CD4-positive, alpha-beta T cell (primary cell): Measurements from ENCODE around the gene FAM184A. TPM values are rescaled to one million over a fixed set of nuclear protein-coding genes. Genes with fewer than 3 reads are reported as not detected.

Experiments
- ATAC-seq: fragments of 200-7000 bp; cut with Tn5 transposase; one replicate; pipeline ENCODE4 v1.10.0; 2022; ENCODE audit warnings: mild to moderate bottlenecking; ENCODE audit not compliant: poor library complexity
- CTCF ChIA-PET: fragments of 350-600 bp; sonication (Branson Sonifier 250); formaldehyde crosslinking; loops from one replicate; lab custom pipeline; 2021; ENCODE audit warnings: antibody characterized with exemption, inconsistent platforms; lab: Charles Lee
- POLR2A ChIA-PET: fragments of 350-600 bp; sonication (Branson Sonifier 250); formaldehyde crosslinking; loops from one replicate; lab custom pipeline; 2021; ENCODE audit warnings: antibody characterized with exemption, inconsistent platforms; lab: Charles Lee
- DNase-seq, 14 experiments: peaks; one replicate each; pipeline ENCODE4 v3.0.0-alpha.2; 2013 to 2020; ENCODE audit warnings: mixed read lengths in 2 of 14
- H3K27ac ChIP-seq, 2 donors: one replicate each; pipeline versions ENCODE4 v1.5.1 to v1.7.0; 2013; ENCODE audit warnings: low read length in 2 of 2, low read depth in 1 of 2, mild to moderate bottlenecking in 1 of 2
- H3K27me3 ChIP-seq, 2 experiments: 1 replicate in 1 of 2; 2 replicates in 1 of 2; pipeline versions ENCODE4 v1.6.1 to v1.7.0; 2013; ENCODE audit warnings: low read length in 2 of 2, control low read depth in 1 of 2, mild to moderate bottlenecking in 1 of 2, moderate library complexity in 1 of 2; ENCODE audit not compliant: insufficient read depth in 2 of 2, control insufficient read depth in 1 of 2
- H3K36me3 ChIP-seq: one replicate; pipeline ENCODE4 v1.6.1; 2013; ENCODE audit warnings: low read length, control low read depth; ENCODE audit not compliant: insufficient read depth
- H3K4me1 ChIP-seq: one replicate; pipeline ENCODE4 v1.6.1; 2013; ENCODE audit warnings: low read length, control low read depth; ENCODE audit not compliant: insufficient read depth
- H3K4me3 ChIP-seq: one replicate; pipeline ENCODE4 v1.5.1; 2013; ENCODE audit warnings: mild to moderate bottlenecking, low read length, moderate library complexity
- H3K9me3 ChIP-seq, 2 experiments: 1 replicate in 1 of 2; 2 replicates in 1 of 2; pipeline versions ENCODE4 v1.6.1 to v1.7.0; 2013; ENCODE audit warnings: low read length in 2 of 2, mild to moderate bottlenecking in 2 of 2, control low read depth in 1 of 2, moderate library complexity in 1 of 2; ENCODE audit not compliant: control insufficient read depth in 1 of 2, insufficient read depth in 1 of 2
- H3K27ac Mint-ChIP-seq: one replicate; pipeline ENCODE4 v1.8.0; 2020; ENCODE audit warnings: mixed read lengths
- H3K27me3 Mint-ChIP-seq: one replicate; pipeline ENCODE4 v1.8.0; 2021; ENCODE audit warnings: mixed read lengths
- H3K36me3 Mint-ChIP-seq: one replicate; pipeline ENCODE4 v1.8.0; 2021; ENCODE audit warnings: low read depth, mixed read lengths
- H3K4me1 Mint-ChIP-seq: one replicate; pipeline ENCODE4 v1.8.0; 2021; ENCODE audit warnings: low read depth, mixed read lengths
- H3K4me3 Mint-ChIP-seq: one replicate; pipeline ENCODE4 v1.8.0; 2020; ENCODE audit warnings: mild to moderate bottlenecking, mixed read lengths
- H3K9me3 Mint-ChIP-seq: one replicate; pipeline ENCODE4 v1.8.0; 2020; ENCODE audit warnings: mixed read lengths
- intact Hi-C, 2 experiments: fragments of 100-400 bp; cut with DNase I in 1 of 2; cut with micrococcal nuclease in 1 of 2; formaldehyde crosslinking; loops; one replicate each; pipeline versions ENCODE4 v1.15.1 to v1.9.0; 2023 to 2025; cut with DNase I, micrococcal nuclease
- total RNA-seq, 174 experiments: library from RNA in 2 of 174; stranded (reverse) in 2 of 174; gene quantifications; one replicate each; pipeline ENCODE4 v1.2.3 and lab custom pipeline; 2021 to 2026
- TF ChIP-seq, protein P1 (sequence below): fragments of 200-600 bp; IDR thresholded peaks from one replicate; pipeline ENCODE4 v1.8.0; 2022; ENCODE audit warnings: antibody characterized with exemption, mild to moderate bottlenecking

Gene FAM184A
- total RNA-seq, 2 experiments from 2014 or later, result 2.9 to 3.3 TPM

- H3K9me3 Mint-ChIP-seq, result no peaks in the 10 kb centered on the region
- H3K4me3 ChIP-seq, result no peak overlapping the region
- TF ChIP-seq, protein P1, sequence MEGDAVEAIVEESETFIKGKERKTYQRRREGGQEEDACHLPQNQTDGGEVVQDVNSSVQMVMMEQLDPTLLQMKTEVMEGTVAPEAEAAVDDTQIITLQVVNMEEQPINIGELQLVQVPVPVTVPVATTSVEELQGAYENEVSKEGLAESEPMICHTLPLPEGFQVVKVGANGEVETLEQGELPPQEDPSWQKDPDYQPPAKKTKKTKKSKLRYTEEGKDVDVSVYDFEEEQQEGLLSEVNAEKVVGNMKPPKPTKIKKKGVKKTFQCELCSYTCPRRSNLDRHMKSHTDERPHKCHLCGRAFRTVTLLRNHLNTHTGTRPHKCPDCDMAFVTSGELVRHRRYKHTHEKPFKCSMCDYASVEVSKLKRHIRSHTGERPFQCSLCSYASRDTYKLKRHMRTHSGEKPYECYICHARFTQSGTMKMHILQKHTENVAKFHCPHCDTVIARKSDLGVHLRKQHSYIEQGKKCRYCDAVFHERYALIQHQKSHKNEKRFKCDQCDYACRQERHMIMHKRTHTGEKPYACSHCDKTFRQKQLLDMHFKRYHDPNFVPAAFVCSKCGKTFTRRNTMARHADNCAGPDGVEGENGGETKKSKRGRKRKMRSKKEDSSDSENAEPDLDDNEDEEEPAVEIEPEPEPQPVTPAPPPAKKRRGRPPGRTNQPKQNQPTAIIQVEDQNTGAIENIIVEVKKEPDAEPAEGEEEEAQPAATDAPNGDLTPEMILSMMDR, result no peak
- H3K4me1 ChIP-seq, result no peaks in the 10 kb centered on the region
- H3K27ac Mint-ChIP-seq, result no peak overlapping the region
- no peaks in the 10 kb centered on the region for H3K4me1 Mint-ChIP-seq
- no peaks in the 10 kb centered on the region for H3K27me3 Mint-ChIP-seq
- H3K36me3 ChIP-seq, result no peaks in the 10 kb centered on the region
- no peak overlapping the region for H3K4me3 Mint-ChIP-seq
- H3K36me3 Mint-ChIP-seq, result peaks cover 20% of the 10 kb centered on the region
- no peak overlapping the region for H3K27ac ChIP-seq
- ATAC-seq, result no peak
- ChIA-PET CTCF (no interaction called here), POLR2A (no interaction called here)
- intact Hi-C loops, result no loop called here
- H3K27me3 ChIP-seq, result no peaks in the 10 kb centered on the region
- no peaks in the 10 kb centered on the region for H3K9me3 ChIP-seq
- no peak for DNase-seq
Measured at GRCh38 chr6:118981884-118982574, 96.4 kb downstream of the FAM184A start.

- intact Hi-C loops, result no loop called here
- Mint-ChIP-seq H3K4me1 (no peaks in the 10 kb centered on the region), H3K27me3 (no peaks in the 10 kb centered on the region), H3K27ac (no peak overlapping the region), H3K4me3 (no peak overlapping the region), H3K36me3 (peaks cover 25% of the 10 kb centered on the region), H3K9me3 (no peaks in the 10 kb centered on the region)
- H3K4me3 ChIP-seq, result no peak overlapping the region
- ChIA-PET POLR2A (interaction anchor here (0.7 kb wide), 1 partner anchor 174 kb away, joined by 3 read pairs; no protein-coding TSS in a partner anchor), CTCF (no interaction called here)
- DNase-seq (no peak), ATAC-seq (no peak)
- no peaks in the 10 kb centered on the region for H3K27me3 ChIP-seq
- no peak overlapping the region for H3K27ac ChIP-seq
- H3K36me3 ChIP-seq, result no peaks in the 10 kb centered on the region
- no peaks in the 10 kb centered on the region for H3K4me1 ChIP-seq
- H3K9me3 ChIP-seq, result no peaks in the 10 kb centered on the region
- TF ChIP-seq, protein P1, result no peak
Measured at GRCh38 chr6:118980063-118980462, 98.4 kb downstream of the FAM184A start.

DNA sequence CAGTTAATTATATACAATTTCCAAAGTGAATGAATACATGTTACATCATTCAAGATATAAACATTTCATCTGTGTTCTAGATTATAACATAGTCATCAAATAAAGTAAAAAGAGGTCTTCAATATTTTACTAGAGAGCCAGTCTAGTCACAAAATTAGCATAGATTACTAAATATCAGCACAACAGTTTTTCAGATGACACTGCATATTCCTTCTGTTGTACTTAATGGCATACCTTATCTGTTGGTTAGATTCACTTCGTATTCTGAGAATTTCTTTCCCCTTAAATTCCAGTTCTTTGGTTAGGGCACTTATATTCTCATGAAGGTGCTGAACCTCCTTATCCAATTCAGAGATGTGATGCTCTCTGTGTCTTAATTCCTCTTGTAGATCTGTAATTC, 103.7 kb downstream of the FAM184A start:
- no peak overlapping the region for H3K27ac ChIP-seq
- H3K9me3 Mint-ChIP-seq, result no peaks in the 10 kb centered on the region
- H3K27ac Mint-ChIP-seq, result no peak overlapping the region
- no peak for DNase-seq
- H3K4me1 ChIP-seq, result no peaks in the 10 kb centered on the region
- H3K27me3 Mint-ChIP-seq, result no peaks in the 10 kb centered on the region
- H3K36me3 Mint-ChIP-seq, result peaks cover 22% of the 10 kb centered on the region
- ChIA-PET POLR2A (interaction anchor here (0.7 kb wide), 1 partner anchor 10 kb away, joined by 4 read pairs; no protein-coding TSS in a partner anchor), CTCF (no interaction called here)
- no peaks in the 10 kb centered on the region for H3K9me3 ChIP-seq
- H3K4me1 Mint-ChIP-seq, result no peaks in the 10 kb centered on the region
- H3K27me3 ChIP-seq, result no peaks in the 10 kb centered on the region
- no peak overlapping the region for H3K4me3 ChIP-seq
- intact Hi-C loops, result no loop called here
- H3K4me3 Mint-ChIP-seq, result no peak overlapping the region
- TF ChIP-seq, protein P1, result no peak
- ATAC-seq, result no peak
- no peaks in the 10 kb centered on the region for H3K36me3 ChIP-seq
